Amygdala (tissue), 56 donors: ENCODE results near the gene OR4K1.
"Not testable (repeated sequence)": the region's sequence is repeated elsewhere in the genome, so short reads cannot be mapped to it uniquely, and the experiment has no call there.

Experiments used
- DNase-seq, 56 donors: peaks; one replicate each; lab custom pipeline; 2025; lab: John Stamatoyannopoulos, UW

OR4K1 gene

GRCh38 chr14:19930617-19931016 lies at the start of gene OR4K1:
OR4K1 (plus strand) TSS chr14:19930917; CDS start chr14:19935667, 4,750 bp downstream.
- no peak for DNase-seq

GRCh38 chr14:19895282-19895681 lies 35.4 kb upstream of the OR4K1 start:
- no peak for DNase-seq

GRCh38 chr14:19900999-19901398 lies 29.7 kb upstream of the OR4K1 start:
- no peak for DNase-seq

GRCh38 chr14:19902409-19902808 lies 28.3 kb upstream of the OR4K1 start:
- DNase-seq = no peak

DNA sequence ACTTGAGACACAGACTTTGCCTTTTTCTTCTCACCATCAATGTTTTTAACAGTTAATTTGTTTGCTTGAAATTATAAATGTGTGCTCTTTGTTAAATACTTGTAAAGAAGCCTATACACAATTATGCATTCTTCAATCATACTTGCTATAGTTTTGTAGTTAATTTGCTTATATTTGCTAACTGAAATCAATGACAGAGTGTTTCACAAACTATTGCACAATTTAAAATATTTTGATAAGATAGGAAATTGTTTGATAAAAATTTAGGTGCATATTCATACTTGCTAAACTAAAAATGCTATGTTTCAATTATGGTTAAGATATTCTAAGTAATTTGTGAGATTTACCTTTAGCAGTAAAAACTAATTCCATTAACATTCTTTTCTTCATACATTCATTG lies 24.1 kb upstream of the OR4K1 start:
- no peak for DNase-seq

- no peak for DNase-seq
Observed at GRCh38 chr14:19911114-19911513, 19.6 kb upstream of the OR4K1 start.

- no peak for DNase-seq
Observed at GRCh38 chr14:19917243-19917642, 13.5 kb upstream of the OR4K1 start.

GRCh38 chr14:19917955-19918518 lies 12.7 kb upstream of the OR4K1 start:
- no peak for DNase-seq

GRCh38 chr14:19918553-19919264 lies 12.0 kb upstream of the OR4K1 start:
- no peak for DNase-seq

GRCh38 chr14:19920021-19920657 lies 10.6 kb upstream of the OR4K1 start, which contains the start of gene OR4K5:
OR4K5 (plus strand) TSS chr14:19920607; CDS start chr14:19920607, 0 bp downstream.
- DNase-seq = no peak

- no peak for DNase-seq
Observed at GRCh38 chr14:19941668-19942067, 11.0 kb downstream of the OR4K1 start.

DNA sequence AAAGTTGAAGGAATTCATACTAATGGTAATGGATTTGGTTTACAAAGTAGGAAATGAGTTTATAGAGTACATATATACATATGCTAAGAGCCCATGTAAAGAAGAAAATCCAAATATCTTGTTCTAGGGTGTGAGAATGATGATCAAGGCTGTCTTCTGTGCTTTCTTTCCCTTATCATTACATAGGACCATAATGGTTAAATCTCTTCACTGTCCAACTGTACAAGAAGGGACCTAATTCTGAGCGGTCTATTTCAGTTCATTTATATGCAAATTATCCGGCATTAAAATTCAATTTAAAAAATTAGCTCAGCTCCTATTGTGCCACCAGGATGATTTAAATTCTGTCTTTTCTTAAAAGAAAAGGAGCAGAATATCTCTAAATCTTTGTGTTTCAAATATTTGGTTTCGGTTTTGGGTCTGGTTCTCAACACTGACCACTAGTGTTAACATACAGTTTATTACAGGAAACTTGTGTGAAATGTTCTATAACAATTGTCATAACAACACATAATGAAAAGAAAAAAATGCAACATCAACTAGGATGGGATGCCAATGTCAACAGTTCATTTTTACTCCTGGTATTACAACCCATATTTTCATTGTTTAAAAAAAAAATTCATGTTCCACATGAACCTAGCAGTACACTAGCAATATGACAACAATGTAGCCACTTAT lies 16.8 kb downstream of the OR4K1 start:
- DNase-seq = no peak

GRCh38 chr14:19949218-19949617 lies 18.5 kb downstream of the OR4K1 start:
- DNase-seq = no peak

DNA sequence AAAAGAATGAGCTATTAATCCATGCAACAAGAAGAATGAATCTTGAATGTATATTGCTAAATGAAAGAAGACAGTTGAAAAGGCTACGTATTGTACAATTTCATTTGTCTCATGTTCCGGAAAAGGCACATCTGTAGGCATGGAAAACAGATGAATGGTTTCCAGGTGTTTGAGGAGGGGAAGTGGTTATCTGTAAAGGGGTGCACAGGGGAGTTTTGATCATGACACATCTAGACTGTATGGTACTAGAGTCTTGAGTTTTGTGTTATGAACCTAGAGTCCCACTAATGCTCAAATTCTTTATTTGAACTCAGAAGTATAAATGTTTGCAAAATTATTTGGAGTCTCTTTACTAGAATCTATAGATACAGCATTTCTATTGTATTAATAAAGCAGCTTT lies 39.0 kb downstream of the OR4K1 start:
- DNase-seq = not testable (repeated sequence)

DNA sequence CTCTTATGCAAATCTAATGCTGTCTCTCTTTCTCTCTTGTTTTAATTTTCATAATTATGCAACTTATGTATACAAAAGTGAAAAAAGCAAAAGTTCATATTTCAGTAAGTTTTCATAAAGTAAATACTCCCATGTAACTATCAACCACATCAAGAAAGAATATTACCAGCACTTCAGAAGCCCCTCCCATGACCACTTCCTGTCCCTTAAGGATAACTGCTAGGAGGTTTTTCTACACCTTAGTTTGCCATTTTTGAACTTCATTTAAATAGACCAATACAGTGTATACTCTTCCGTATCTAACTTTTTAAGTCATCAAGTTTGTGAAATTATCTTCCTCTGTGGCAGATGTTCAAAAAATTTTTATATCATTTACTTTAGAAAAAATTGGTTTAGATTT lies 44.1 kb downstream of the OR4K1 start:
- no peak for DNase-seq

DNA sequence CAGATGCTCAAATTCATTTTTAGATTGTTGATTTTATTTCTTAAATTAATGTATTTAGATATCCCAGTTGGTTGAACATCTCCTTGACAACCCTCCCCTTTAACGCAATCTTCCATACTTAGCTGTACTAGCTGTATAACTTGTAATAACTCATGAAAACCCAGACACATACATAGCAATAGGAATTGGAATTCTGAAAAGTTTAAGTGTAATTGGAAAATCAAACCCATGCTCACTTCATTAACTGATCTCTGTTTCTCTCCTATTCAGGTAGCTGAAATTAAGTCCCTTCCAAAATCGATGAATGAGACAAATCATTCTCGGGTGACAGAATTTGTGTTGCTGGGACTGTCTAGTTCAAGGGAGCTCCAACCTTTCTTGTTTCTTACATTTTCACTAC lies 44.6 kb downstream of the OR4K1 start, which contains the start of gene OR4K15:
Gene OR4K15, plus strand, starts transcription at position 301 of the 400 bp plus-strand sequence. Its CDS starts 0 bp downstream, at position 301.
- no peak for DNase-seq
